ENCODE data around the gene CERS4.
"Not testable (repeated sequence)": the region's sequence is repeated elsewhere in the genome, so short reads cannot be mapped to it uniquely, and the experiment has no call there.

CERS4 gene

GRCh38 chr19:8269724-8270123, 60.6 kb downstream of the CERS4 start:
- no peak for DNase-seq

DNA sequence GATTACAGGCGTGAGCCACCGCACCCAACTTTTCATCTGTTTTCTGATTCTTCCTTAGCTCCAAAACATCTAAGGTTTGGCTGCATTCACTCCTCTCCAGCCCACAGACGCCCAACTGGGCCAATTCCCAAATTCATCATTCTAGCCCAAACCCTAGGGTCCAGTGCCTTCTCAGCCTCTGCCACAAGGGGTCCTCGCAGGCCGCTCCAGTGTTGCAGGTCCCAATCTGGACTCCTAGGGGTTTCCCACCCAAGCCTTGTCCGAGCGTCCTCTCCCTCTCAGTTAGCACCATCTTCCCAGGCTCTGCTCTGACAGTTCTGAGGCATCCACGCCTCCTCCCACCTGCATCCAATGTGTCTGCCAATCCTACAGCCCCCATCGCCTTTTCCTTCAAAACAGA, 67.3 kb downstream of the CERS4 start:
- DNase-seq = not testable (repeated sequence)

GRCh38 chr19:8291337-8291736, 82.2 kb downstream of the CERS4 start:
- DNase-seq = not testable (repeated sequence)

DNA sequence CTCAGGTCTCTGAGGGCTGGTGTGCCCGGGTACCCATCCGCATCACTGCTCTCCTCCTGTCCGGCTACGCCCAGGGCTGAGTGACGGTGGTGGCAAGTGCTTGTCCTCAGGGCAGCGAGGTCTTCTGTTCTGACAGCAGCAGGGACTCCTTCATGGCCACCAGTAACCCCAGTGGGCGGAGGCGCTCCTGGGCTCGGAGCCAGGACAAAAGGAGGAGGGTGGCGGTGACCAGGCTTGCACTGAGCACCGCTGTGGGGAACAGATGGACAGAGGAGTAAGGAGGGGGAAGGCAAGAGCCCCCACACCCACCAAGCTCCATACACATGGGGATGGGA, 93.2 kb downstream of the CERS4 start:
- DNase-seq = peak in 1 of 2 donors; percentile 16

GRCh38 chr19:8302734-8303133, 93.6 kb downstream of the CERS4 start:
- DNase-seq = no peak

DNA sequence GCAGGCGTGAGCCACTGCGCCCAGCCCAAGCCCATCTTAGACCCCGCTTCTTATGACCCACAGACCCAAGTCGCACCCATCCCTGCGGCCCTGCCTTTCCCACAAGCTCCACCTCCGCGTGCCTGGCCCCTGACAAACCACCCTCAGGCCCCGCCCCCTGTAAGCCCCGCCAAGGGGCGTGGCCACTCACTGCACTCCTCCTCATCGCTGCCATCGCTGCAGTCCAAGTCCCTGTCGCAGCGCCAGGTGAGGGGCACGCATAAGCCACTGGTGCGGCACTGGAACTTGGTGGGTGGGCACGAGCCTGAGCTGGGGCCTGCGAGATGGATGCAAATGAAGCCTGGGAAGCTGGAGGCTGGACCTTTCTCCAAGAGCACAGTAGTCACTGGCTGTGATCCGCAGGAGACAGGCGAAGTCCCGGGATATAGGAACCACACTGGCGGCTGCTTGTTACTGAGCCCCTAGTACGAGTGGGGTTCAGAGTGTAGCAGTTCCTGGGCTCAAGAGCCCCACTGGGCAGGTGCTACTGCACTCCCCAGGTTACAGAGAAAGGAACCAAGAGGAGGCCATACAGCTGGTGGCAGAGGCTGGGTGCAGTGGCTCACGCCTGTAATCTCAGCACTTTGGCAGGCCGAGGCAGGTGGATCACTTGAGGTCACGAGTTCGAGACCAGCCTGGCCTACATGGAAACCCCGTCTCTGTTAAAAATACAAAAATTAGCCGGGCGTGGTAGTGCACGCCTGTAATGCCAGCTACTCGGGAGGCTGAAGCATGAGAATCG, 95.9 kb downstream of the CERS4 start:
- no peak for DNase-seq

- no peak for DNase-seq
These were observed 96.6 kb downstream of the CERS4 start for GRCh38 chr19:8305798-8306197.

GRCh38 chr19:8306235-8307054, 97.3 kb downstream of the CERS4 start:
- no peak for DNase-seq

GRCh38 chr19:8307400-8307964, 98.3 kb downstream of the CERS4 start:
- DNase-seq = no peak

DNA sequence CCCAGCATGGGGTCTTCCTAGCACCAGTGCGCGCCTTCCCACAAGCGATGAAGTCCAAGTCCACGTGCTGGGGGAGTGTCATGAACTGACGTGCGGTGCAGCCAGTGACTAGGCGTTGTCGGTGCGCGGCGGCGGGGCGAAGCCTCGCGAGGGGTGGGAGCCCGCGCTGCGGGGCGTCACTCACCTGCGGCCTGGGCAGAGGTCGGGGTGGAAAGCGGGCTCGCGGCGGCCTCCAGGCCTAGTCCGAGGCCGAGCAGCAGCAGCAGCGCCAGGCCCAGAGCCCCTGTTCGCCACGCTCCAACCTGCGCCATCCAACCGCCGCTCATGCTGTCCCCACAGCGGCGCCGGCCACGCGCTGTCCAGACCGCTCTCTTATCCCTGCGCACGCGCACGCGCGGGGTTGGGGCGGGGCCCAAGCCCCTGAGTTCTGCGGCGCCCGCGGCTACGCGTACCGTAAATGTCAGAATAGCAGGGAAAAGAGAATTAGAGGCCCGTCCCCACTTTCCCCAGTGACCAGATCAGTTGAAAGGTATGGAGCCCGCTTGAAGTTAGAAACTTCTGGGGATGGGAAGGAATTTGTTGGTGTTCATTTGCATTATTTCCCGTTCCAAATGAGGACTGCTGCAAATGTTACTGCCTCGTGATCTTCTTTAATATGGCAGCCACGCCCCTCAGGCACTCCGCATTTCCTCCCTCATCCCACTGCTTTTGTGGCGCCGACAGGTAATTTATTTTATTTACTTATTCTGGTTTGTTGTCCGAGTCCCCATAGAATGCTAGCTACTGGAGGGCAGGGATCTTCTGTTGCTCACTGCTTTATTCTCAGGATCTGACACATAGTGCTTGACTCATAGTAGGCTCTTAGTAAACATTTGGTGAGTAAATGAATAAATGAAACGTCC, 99.0 kb downstream of the CERS4 start, which contains the start of gene CD320:
CD320 (minus strand) TSS at position 394 of the 902 bp plus-strand sequence; CDS start at position 326, 68 bp downstream.
- peak; percentile 66 to 91 for DNase-seq

GRCh38 chr19:8308891-8309291, 99.7 kb downstream of the CERS4 start:
- DNase-seq = no peak

DNA sequence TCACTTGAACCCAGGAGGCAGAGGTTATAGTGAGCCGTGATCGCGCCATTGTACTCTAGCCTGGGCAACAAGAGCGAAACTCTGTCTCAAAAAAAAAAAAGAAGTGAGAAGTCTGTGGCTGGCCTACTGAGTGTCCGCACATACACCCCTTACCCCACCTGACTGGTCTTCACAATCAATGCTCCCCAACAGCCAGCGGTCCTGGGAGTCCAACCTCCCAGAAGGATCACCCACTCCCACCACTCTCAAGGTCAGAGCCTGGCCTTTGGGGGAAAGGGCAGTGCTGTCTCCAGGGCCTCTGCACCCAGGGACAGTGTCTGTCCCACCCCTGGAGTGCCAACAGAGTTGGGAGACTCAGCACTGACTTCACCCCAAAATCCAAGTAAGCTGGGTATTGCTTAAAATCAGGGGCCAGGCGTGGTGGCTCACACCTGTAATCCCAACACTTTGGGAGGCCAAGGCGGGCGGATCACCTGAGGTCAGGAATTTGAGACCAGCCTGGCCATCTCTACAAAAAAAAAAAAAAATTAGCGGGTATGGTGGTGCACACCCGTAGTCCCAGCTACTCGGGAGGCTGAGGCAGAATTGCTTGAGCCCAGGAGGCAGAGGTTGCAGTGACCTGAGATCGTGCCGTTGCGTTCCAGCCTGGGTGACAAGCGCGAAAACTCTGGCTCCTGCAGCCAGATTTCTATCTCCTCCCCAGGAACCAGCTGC, 101.3 kb downstream of the CERS4 start:
- DNase-seq = no peak

GRCh38 chr19:8311461-8312260, 102.5 kb downstream of the CERS4 start:
- DNase-seq = no peak

Measured in inflammatory macrophage treated with lipopolysaccharide for 1 hour (primary cell).